Adrenal gland (tissue), 5 donors: ENCODE results near the gene PPP1R14D.

Experiments
- CTCF ChIP-seq, 6 experiments: fragments of 450-650 bp in 4 of 6; fragments of 200-600 bp in 2 of 6; sonication (generic) in 1 of 6; IDR thresholded peaks; 1 replicate in 5 of 6; 2 replicates in 1 of 6; pipeline versions ENCODE4 v1.5.1 to v1.8.0; 2016 to 2021; ENCODE audit warnings: antibody characterized with exemption in 6 of 6, mild to moderate bottlenecking in 2 of 6, moderate library complexity in 1 of 6
- POLR2A ChIP-seq, 2 donors: fragments of 450-650 bp; IDR thresholded peaks; one replicate each; pipeline ENCODE4 v1.6.1; 2017; ENCODE audit warnings: antibody characterized with exemption in 2 of 2, mild to moderate bottlenecking in 2 of 2, moderate library complexity in 1 of 2
- donor health status: DM: no; HTN: no; CAD: no.

- TF ChIP-seq CTCF (IDR thresholded peaks at IDR 0.05) (no peak), POLR2A (IDR thresholded peaks at IDR 0.05) (no peak)
Measured at GRCh38 chr15:40766194-40766815, 62.2 kb downstream of the PPP1R14D start.
